ENCODE data around the gene DDX39B.

DDX39B gene

DNA sequence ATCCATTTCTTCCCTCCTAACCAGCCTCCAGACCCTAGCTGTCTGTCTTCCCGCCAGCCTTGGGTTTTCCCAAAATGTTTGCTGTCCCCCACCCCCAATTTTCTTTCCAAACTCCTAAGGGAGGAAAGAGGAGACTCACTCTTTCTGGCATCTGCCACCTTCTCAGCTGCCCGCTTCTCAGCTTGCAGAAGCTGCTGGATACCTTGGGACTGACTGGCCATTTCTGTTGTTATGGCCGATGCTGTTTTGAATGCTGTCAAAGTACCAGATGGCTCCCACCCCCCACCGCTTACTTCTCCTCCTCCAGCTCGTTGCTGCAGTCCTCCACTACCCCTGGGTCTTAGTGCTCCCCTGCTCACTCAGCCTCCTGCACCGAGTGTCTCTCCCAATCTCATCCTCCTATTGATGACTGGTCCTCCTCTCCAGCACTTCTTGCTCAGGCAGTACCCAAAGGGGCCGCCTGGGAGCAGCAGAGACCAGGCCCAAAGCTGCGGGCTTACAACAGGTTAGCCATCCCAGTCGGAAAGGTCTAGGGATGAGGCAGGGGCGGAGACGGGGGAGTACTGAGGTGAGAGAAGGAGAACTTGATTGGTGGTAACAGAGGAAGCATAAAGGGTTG, 4.6 kb upstream of the DDX39B start, which contains the start of gene ATP6V1G2:
Gene ATP6V1G2 (minus strand): TSS at position 270 of the 619 bp plus-strand sequence. CDS start 49 bp downstream, at position 221.
- peak; percentile 99 for DNase-seq
- Histone ChIP-seq H3K4me3 (ENCODE audit: low read depth, low read length) (peak within 1 kb of the TSS; percentile 65), H3K9me3 (ENCODE audit: severe bottlenecking) (no peaks in the 10 kb centered on the region), H3K27ac (peak within 1 kb of the TSS; percentile 82), H3K36me3 (peaks cover 38% of the 10 kb centered on the region), H3K27me3 (ENCODE audit: insufficient read depth, low read depth, severe bottlenecking) (no peaks in the 10 kb centered on the region)
- peak; percentile 98 for TF ChIP-seq CTCF (IDR thresholded peaks at IDR 0.05; ENCODE audit: low read depth, low read length)

DNA sequence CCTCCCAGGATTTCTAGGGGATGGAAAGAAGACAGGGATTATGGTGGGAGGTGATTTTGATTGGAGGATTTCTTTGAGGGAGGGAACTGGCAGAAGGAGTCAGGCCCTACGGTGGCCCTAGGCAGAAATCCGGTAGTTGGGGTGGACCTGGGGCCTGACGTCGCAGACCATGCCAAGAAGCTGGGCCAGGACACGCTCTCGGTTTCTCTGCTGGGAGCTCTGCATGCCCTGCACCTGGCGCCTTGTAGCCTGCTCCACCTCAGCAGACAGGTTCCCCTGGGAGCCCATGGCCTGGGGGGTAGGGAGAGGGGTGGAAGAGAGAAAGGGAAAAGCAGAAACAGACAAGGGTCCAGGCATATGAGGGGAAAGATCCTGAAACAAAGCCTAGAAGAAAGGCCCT, 3.5 kb upstream of the DDX39B start:
- no peaks in the 10 kb centered on the region for H3K27me3 ChIP-seq (ENCODE audit: insufficient read depth, low read depth, severe bottlenecking)
- H3K9me3 ChIP-seq (ENCODE audit: severe bottlenecking) = no peaks in the 10 kb centered on the region
- peak overlapping the region; percentile 65 for H3K4me3 ChIP-seq (ENCODE audit: low read depth, low read length)
- peak; percentile 81 for DNase-seq
- TF ChIP-seq CTCF (IDR thresholded peaks at IDR 0.05; ENCODE audit: low read depth, low read length) = no peak
- H3K27ac ChIP-seq = peak overlapping the region; percentile 66
- peaks cover 38% of the 10 kb centered on the region for H3K36me3 ChIP-seq

DNA sequence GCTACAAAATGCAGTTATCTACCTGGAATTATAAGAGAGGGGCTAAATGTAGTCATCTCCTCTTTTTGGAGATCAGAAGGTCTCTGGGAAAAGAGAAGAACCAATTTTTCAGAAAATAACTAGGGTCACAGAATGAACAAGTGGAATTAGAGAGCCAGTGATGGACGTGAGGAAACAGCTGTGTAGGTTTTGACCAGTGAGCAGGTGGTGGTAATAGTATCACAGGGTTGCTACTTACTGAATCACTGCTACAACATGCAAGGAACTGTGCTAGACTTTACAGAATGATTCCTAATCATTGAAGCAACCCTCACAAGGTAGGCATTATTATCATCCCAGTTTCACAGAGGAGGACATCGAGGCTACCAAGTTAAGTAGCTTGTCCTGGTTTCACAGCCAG, 2.9 kb upstream of the DDX39B start:
- Histone ChIP-seq H3K9me3 (ENCODE audit: severe bottlenecking) (no peaks in the 10 kb centered on the region), H3K27ac (peak overlapping the region; percentile 66), H3K27me3 (ENCODE audit: insufficient read depth, low read depth, severe bottlenecking) (no peaks in the 10 kb centered on the region), H3K4me3 (ENCODE audit: low read depth, low read length) (peak overlapping the region; percentile 65), H3K36me3 (peaks cover 42% of the 10 kb centered on the region)
- TF ChIP-seq CTCF (IDR thresholded peaks at IDR 0.05; ENCODE audit: low read depth, low read length) = no peak
- DNase-seq = no peak

GRCh38 chr6:31543639-31544038, 1.8 kb upstream of the DDX39B start:
- H3K27ac ChIP-seq = no peak overlapping the region
- no peaks in the 10 kb centered on the region for H3K9me3 ChIP-seq (ENCODE audit: severe bottlenecking)
- TF ChIP-seq CTCF (IDR thresholded peaks at IDR 0.05; ENCODE audit: low read depth, low read length) = no peak
- no peak overlapping the region for H3K4me3 ChIP-seq (ENCODE audit: low read depth, low read length)
- no peak for DNase-seq
- H3K36me3 ChIP-seq = peaks cover 44% of the 10 kb centered on the region
- no peaks in the 10 kb centered on the region for H3K27me3 ChIP-seq (ENCODE audit: insufficient read depth, low read depth, severe bottlenecking)

DNA sequence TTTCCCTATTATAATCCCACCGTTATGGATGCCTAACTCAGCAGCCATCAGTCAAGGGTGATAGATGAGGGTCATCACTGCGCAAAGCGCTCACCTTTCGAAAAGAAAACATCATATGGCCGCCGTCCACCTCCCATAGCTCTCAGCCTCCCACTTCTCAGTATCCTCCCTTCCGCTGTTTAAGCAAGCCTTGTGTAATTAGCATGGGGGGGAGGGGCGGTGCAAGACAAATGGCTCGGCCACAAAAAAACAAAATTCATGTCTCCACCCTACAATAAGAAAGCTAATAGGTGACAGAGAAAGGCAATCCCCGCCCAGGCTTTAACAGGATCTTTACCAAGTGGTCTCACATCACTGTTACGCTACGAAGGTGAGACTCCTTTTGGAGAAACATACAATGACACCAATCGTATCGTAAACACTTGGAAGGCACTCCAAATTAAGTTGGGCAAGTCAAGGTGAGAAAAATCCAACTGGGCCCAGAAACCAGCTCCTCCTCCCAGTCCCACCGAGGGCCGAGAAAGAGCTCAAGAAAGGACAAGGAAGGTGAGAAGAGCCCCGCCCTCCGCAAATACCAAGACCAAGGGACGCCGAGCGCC, 645 bp downstream of the DDX39B start:
- Histone ChIP-seq H3K27ac (peak overlapping the region; percentile 99), H3K36me3 (peaks cover 63% of the 10 kb centered on the region), H3K27me3 (ENCODE audit: insufficient read depth, low read depth, severe bottlenecking) (no peaks in the 10 kb centered on the region), H3K4me3 (ENCODE audit: low read depth, low read length) (peak overlapping the region; percentile 93), H3K9me3 (ENCODE audit: severe bottlenecking) (no peaks in the 10 kb centered on the region)
- peak; percentile 72 for DNase-seq
- no peak for TF ChIP-seq CTCF (IDR thresholded peaks at IDR 0.05; ENCODE audit: low read depth, low read length)

Measured in WERI-Rb-1 (cell line).